ENCODE results near the gene SCN8A.

Gene SCN8A

GRCh38 chr12:51632623-51633022 lies 41.6 kb downstream of the SCN8A start:
- Histone ChIP-seq H3K9ac (ENCODE audit: low read length) (no peak overlapping the region), H3K9me2 (replicated peaks; ENCODE audit: insufficient read depth, low read length) (no peaks in the 10 kb centered on the region), H3K9me3 (replicated peaks; ENCODE audit: insufficient read depth, low read length) (no peaks in the 10 kb centered on the region), H3K36me3 (replicated peaks; ENCODE audit: insufficient read depth, low read length) (no peaks in the 10 kb centered on the region), H4K20me1 (ENCODE audit: insufficient read depth, low read length) (no peaks in the 10 kb centered on the region), H3K4me3 (ENCODE audit: low read length) (no peak overlapping the region), H2AFZ (ENCODE audit: low read length) (no peak overlapping the region), H3K4me2 (ENCODE audit: low read depth, low read length) (no peak overlapping the region), H3K4me1 (ENCODE audit: low read length) (no peaks in the 10 kb centered on the region), H3F3A (ENCODE audit: insufficient read depth, low read length) (no peaks in the 10 kb centered on the region), H3K27me3 (replicated peaks; ENCODE audit: insufficient read depth, low read length) (no peaks in the 10 kb centered on the region), H3K27ac (ENCODE audit: low read length) (no peak overlapping the region), H3K79me2 (ENCODE audit: low read length) (no peaks in the 10 kb centered on the region)
- TF ChIP-seq CTCF (IDR thresholded peaks at IDR 0.05; ENCODE audit: low read length) (no peak), EZH2 (optimal IDR thresholded peaks at IDR 0.05; ENCODE audit: low read depth, low read length) (no peak), EZH2phosphoT487 (IDR thresholded peaks at IDR 0.05; ENCODE audit: low read length) (no peak)
- no peak for DNase-seq

- Histone ChIP-seq H2AFZ (ENCODE audit: low read length) (no peak overlapping the region), H4K20me1 (ENCODE audit: insufficient read depth, low read length) (no peaks in the 10 kb centered on the region), H3K9ac (ENCODE audit: low read length) (no peak overlapping the region), H3K79me2 (ENCODE audit: low read length) (no peaks in the 10 kb centered on the region), H3K27ac (ENCODE audit: low read length) (no peak overlapping the region), H3F3A (ENCODE audit: insufficient read depth, low read length) (no peaks in the 10 kb centered on the region), H3K4me3 (ENCODE audit: low read length) (no peak overlapping the region), H3K9me2 (replicated peaks; ENCODE audit: insufficient read depth, low read length) (no peaks in the 10 kb centered on the region), H3K4me2 (ENCODE audit: low read depth, low read length) (no peak overlapping the region), H3K4me1 (ENCODE audit: low read length) (no peaks in the 10 kb centered on the region), H3K9me3 (replicated peaks; ENCODE audit: insufficient read depth, low read length) (no peaks in the 10 kb centered on the region), H3K36me3 (replicated peaks; ENCODE audit: insufficient read depth, low read length) (no peaks in the 10 kb centered on the region), H3K27me3 (replicated peaks; ENCODE audit: insufficient read depth, low read length) (no peaks in the 10 kb centered on the region)
- TF ChIP-seq EZH2phosphoT487 (IDR thresholded peaks at IDR 0.05; ENCODE audit: low read length), result no peak
- no peak for TF ChIP-seq EZH2 (optimal IDR thresholded peaks at IDR 0.05; ENCODE audit: low read depth, low read length)
- no peak for TF ChIP-seq CTCF (IDR thresholded peaks at IDR 0.05; ENCODE audit: low read length)
- no peak for DNase-seq
Measured at GRCh38 chr12:51635346-51635745, 44.3 kb downstream of the SCN8A start.

- Histone ChIP-seq H3K4me2 (ENCODE audit: low read depth, low read length) (no peak overlapping the region), H2AFZ (ENCODE audit: low read length) (no peak overlapping the region)
Measured at GRCh38 chr12:51636581-51636980, 45.5 kb downstream of the SCN8A start.

GRCh38 chr12:51636986-51637385 lies 46.0 kb downstream of the SCN8A start:
- Histone ChIP-seq H3K9ac (ENCODE audit: low read length) (no peak overlapping the region), H3K4me1 (ENCODE audit: low read length) (no peaks in the 10 kb centered on the region), H3K27me3 (replicated peaks; ENCODE audit: insufficient read depth, low read length) (no peaks in the 10 kb centered on the region), H3K9me3 (replicated peaks; ENCODE audit: insufficient read depth, low read length) (no peaks in the 10 kb centered on the region), H3K4me2 (ENCODE audit: low read depth, low read length) (no peak overlapping the region), H3K4me3 (ENCODE audit: low read length) (no peak overlapping the region), H4K20me1 (ENCODE audit: insufficient read depth, low read length) (no peaks in the 10 kb centered on the region), H3K27ac (ENCODE audit: low read length) (no peak overlapping the region), H3F3A (ENCODE audit: insufficient read depth, low read length) (no peaks in the 10 kb centered on the region), H3K79me2 (ENCODE audit: low read length) (no peaks in the 10 kb centered on the region), H2AFZ (ENCODE audit: low read length) (no peak overlapping the region), H3K36me3 (replicated peaks; ENCODE audit: insufficient read depth, low read length) (no peaks in the 10 kb centered on the region), H3K9me2 (replicated peaks; ENCODE audit: insufficient read depth, low read length) (no peaks in the 10 kb centered on the region)
- TF ChIP-seq EZH2phosphoT487 (IDR thresholded peaks at IDR 0.05; ENCODE audit: low read length), result no peak
- TF ChIP-seq EZH2 (optimal IDR thresholded peaks at IDR 0.05; ENCODE audit: low read depth, low read length), result no peak
- TF ChIP-seq CTCF (IDR thresholded peaks at IDR 0.05; ENCODE audit: low read length), result no peak
- DNase-seq, result no peak

More at GRCh38 chr12:51636581-51636980, 45.5 kb downstream of the SCN8A start:
- Histone ChIP-seq H3K9ac (ENCODE audit: low read length) (no peak overlapping the region), H3K27ac (ENCODE audit: low read length) (no peak overlapping the region), H3K27me3 (replicated peaks; ENCODE audit: insufficient read depth, low read length) (no peaks in the 10 kb centered on the region), H3K9me3 (replicated peaks; ENCODE audit: insufficient read depth, low read length) (no peaks in the 10 kb centered on the region), H3K9me2 (replicated peaks; ENCODE audit: insufficient read depth, low read length) (no peaks in the 10 kb centered on the region), H4K20me1 (ENCODE audit: insufficient read depth, low read length) (no peaks in the 10 kb centered on the region), H3K79me2 (ENCODE audit: low read length) (no peaks in the 10 kb centered on the region), H3K4me3 (ENCODE audit: low read length) (no peak overlapping the region), H3K36me3 (replicated peaks; ENCODE audit: insufficient read depth, low read length) (no peaks in the 10 kb centered on the region), H3K4me1 (ENCODE audit: low read length) (no peaks in the 10 kb centered on the region), H3F3A (ENCODE audit: insufficient read depth, low read length) (no peaks in the 10 kb centered on the region)
- DNase-seq, result no peak
- TF ChIP-seq EZH2phosphoT487 (IDR thresholded peaks at IDR 0.05; ENCODE audit: low read length) (no peak), EZH2 (optimal IDR thresholded peaks at IDR 0.05; ENCODE audit: low read depth, low read length) (no peak)

Measured in MM.1S (cell line).